HL-60 (cell line): ENCODE measurements around the gene PHF19.

ENCODE experiments used
- DNase-seq, 2 experiments: peaks; one replicate each; pipeline ENCODE4 v3.0.0-alpha.2; 2010 to 2020; ENCODE audit warnings: low read depth in 1 of 2, low spot score in 1 of 2
- H3K27ac ChIP-seq: fragments of 250-450 bp; sonication (Bioruptor Pico); replicated peaks from 2 replicates; pipeline ENCODE4 v1.5.1; 2020; ENCODE audit warnings: mild to moderate bottlenecking, moderate library complexity
- H3K27me3 ChIP-seq: fragments of 250-450 bp; sonication (Bioruptor Pico); 2 replicates; pipeline ENCODE4 v1.5.1; 2021; ENCODE audit warnings: mild to moderate bottlenecking, moderate library complexity; ENCODE audit not compliant: insufficient read depth, poor library complexity, severe bottlenecking
- H3K4me3 ChIP-seq: replicated peaks from 2 replicates; pipeline ENCODE4 v1.5.1; 2011; ENCODE audit warnings: mild to moderate bottlenecking, control low read depth, low read length; ENCODE audit not compliant: insufficient read depth
- GABPA ChIP-seq: IDR thresholded peaks from 2 replicates; pipeline ENCODE4 v1.6.1; 2012; ENCODE audit warnings: low read depth
- POLR2AphosphoS5 ChIP-seq: IDR thresholded peaks from 2 replicates; pipeline ENCODE4 v1.6.1; 2012; ENCODE audit warnings: low read depth
- SPI1 ChIP-seq: IDR thresholded peaks from 2 replicates; pipeline ENCODE4 v1.6.1; 2012; ENCODE audit warnings: low read depth, mild to moderate bottlenecking, borderline replicate concordance
- TF ChIP-seq, protein P1 (sequence below): IDR thresholded peaks from 2 replicates; pipeline ENCODE4 v1.6.1; 2012; ENCODE audit warnings: low read depth; ENCODE audit not compliant: insufficient replicate concordance
- TF ChIP-seq, protein P2 (sequence below): IDR thresholded peaks from one replicate; pipeline ENCODE4 v1.5.1; 2011; ENCODE audit warnings: low read length, control low read depth, inconsistent platforms; ENCODE audit not compliant: insufficient read depth

Gene PHF19

DNA sequence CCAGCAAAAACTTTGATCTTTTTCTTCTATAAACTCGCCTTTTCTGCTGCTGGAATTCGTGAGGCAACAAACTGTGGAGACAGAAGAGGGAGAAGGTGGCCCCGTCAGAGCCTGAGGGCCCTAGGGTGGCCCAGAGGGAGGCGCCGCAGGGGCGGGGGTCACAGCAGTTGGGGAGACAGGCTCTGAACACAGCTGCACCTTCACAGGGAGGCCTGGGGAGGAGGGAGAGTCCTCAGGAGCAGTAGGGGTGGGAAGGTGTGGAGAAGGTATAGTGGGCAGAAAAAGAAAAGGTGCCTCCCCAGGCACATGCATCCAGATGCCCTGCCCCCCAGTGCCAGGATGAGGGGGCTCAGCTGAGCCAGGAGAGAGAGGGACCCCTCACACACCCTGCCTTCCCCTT, 15.1 kb downstream of the PHF19 start:
- H3K27me3 ChIP-seq = no peaks in the 10 kb centered on the region
- no peak for TF ChIP-seq POLR2AphosphoS5
- TF ChIP-seq, protein P1, sequence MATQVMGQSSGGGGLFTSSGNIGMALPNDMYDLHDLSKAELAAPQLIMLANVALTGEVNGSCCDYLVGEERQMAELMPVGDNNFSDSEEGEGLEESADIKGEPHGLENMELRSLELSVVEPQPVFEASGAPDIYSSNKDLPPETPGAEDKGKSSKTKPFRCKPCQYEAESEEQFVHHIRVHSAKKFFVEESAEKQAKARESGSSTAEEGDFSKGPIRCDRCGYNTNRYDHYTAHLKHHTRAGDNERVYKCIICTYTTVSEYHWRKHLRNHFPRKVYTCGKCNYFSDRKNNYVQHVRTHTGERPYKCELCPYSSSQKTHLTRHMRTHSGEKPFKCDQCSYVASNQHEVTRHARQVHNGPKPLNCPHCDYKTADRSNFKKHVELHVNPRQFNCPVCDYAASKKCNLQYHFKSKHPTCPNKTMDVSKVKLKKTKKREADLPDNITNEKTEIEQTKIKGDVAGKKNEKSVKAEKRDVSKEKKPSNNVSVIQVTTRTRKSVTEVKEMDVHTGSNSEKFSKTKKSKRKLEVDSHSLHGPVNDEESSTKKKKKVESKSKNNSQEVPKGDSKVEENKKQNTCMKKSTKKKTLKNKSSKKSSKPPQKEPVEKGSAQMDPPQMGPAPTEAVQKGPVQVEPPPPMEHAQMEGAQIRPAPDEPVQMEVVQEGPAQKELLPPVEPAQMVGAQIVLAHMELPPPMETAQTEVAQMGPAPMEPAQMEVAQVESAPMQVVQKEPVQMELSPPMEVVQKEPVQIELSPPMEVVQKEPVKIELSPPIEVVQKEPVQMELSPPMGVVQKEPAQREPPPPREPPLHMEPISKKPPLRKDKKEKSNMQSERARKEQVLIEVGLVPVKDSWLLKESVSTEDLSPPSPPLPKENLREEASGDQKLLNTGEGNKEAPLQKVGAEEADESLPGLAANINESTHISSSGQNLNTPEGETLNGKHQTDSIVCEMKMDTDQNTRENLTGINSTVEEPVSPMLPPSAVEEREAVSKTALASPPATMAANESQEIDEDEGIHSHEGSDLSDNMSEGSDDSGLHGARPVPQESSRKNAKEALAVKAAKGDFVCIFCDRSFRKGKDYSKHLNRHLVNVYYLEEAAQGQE = no peak
- TF ChIP-seq SPI1 = no peak
- DNase-seq = no peak
- H3K4me3 ChIP-seq = no peak overlapping the region
- no peak overlapping the region for H3K27ac ChIP-seq

DNA sequence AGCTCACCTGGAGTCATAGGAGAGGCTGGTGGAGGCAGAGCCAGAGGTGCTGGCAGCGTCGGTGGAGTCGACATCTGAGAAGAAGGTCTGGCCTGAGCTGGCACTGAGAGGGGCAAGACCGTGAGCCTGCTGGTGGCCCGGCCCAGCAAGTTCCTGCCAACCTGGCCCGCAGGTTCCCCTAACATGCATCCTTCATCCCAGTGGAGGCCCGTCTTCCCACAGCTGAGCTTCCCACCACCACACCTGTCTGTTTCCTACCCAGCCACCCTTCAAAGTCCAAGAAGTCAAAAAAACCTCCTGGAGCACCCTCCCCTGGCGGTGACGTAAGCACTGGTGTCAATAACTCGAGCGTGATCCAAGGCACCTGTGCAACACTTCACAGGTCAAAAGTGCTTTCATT, 16.9 kb downstream of the PHF19 start:
- Histone ChIP-seq H3K4me3 (no peak overlapping the region), H3K27me3 (no peaks in the 10 kb centered on the region), H3K27ac (no peak overlapping the region)
- TF ChIP-seq, protein P1 = no peak
- TF ChIP-seq, protein P2, sequence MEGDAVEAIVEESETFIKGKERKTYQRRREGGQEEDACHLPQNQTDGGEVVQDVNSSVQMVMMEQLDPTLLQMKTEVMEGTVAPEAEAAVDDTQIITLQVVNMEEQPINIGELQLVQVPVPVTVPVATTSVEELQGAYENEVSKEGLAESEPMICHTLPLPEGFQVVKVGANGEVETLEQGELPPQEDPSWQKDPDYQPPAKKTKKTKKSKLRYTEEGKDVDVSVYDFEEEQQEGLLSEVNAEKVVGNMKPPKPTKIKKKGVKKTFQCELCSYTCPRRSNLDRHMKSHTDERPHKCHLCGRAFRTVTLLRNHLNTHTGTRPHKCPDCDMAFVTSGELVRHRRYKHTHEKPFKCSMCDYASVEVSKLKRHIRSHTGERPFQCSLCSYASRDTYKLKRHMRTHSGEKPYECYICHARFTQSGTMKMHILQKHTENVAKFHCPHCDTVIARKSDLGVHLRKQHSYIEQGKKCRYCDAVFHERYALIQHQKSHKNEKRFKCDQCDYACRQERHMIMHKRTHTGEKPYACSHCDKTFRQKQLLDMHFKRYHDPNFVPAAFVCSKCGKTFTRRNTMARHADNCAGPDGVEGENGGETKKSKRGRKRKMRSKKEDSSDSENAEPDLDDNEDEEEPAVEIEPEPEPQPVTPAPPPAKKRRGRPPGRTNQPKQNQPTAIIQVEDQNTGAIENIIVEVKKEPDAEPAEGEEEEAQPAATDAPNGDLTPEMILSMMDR = no peak
- no peak for TF ChIP-seq SPI1
- TF ChIP-seq POLR2AphosphoS5 = no peak
- TF ChIP-seq GABPA = no peak
- DNase-seq = no peak

DNA sequence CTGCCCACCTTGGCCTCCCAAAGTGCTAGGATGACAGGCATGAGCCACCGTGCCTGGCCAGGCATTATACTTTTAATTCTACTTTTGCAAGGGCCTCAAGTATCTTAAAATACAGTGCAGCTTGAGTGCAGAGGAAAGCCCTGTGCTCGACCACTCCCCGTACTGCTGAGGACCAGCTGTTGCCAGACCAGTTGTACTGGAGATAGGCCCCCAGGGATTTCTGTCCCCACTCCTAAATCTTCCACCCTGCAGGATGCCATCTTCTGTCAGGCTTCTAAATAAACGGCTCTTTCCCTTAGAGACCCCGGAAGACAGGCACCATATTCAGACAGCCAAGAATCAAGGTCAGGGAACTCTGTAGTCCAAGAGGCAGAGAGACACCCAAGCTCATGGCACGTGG, 17.6 kb downstream of the PHF19 start:
- TF ChIP-seq, protein P2 = no peak
- TF ChIP-seq GABPA (no peak), POLR2AphosphoS5 (no peak), SPI1 (no peak)
- TF ChIP-seq, protein P1 = no peak
- H3K27ac ChIP-seq = no peak overlapping the region
- DNase-seq = no peak
- H3K27me3 ChIP-seq = no peaks in the 10 kb centered on the region
- H3K4me3 ChIP-seq = no peak overlapping the region
